ENCODE results near the gene PERP.

PERP gene

DNA sequence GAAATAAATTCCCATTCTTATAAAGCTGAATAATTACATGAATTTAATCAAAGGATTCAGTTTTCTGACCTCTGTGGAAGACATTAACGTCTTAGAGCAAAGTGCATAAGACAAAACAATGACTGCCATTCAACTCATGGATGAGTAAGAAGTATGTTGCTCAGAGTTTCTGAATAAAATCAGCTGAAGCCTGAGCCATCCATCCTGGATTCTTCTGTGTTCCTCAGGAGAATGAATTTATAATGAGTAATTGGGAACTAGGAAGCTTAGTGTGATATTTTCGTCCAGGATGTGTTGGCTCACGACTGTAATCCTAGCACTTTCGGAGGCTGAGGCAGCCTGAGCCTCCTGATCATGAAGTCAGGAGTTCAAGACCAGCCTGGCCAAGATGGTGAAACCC, 62.8 kb downstream of the PERP start:
- no peak for TF ChIP-seq POLR2AphosphoS5 (IDR thresholded peaks at IDR 0.05; ENCODE audit: low read depth, low read length)
- TF ChIP-seq, protein P1, sequence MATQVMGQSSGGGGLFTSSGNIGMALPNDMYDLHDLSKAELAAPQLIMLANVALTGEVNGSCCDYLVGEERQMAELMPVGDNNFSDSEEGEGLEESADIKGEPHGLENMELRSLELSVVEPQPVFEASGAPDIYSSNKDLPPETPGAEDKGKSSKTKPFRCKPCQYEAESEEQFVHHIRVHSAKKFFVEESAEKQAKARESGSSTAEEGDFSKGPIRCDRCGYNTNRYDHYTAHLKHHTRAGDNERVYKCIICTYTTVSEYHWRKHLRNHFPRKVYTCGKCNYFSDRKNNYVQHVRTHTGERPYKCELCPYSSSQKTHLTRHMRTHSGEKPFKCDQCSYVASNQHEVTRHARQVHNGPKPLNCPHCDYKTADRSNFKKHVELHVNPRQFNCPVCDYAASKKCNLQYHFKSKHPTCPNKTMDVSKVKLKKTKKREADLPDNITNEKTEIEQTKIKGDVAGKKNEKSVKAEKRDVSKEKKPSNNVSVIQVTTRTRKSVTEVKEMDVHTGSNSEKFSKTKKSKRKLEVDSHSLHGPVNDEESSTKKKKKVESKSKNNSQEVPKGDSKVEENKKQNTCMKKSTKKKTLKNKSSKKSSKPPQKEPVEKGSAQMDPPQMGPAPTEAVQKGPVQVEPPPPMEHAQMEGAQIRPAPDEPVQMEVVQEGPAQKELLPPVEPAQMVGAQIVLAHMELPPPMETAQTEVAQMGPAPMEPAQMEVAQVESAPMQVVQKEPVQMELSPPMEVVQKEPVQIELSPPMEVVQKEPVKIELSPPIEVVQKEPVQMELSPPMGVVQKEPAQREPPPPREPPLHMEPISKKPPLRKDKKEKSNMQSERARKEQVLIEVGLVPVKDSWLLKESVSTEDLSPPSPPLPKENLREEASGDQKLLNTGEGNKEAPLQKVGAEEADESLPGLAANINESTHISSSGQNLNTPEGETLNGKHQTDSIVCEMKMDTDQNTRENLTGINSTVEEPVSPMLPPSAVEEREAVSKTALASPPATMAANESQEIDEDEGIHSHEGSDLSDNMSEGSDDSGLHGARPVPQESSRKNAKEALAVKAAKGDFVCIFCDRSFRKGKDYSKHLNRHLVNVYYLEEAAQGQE (IDR thresholded peaks at IDR 0.05; ENCODE audit: insufficient read depth in 1 of 2, low read depth in 2 of 2, low read length in 2 of 2) = no peak
- no peak for TF ChIP-seq FOXP2 (optimal IDR thresholded peaks at IDR 0.05; ENCODE audit: borderline replicate concordance, extremely low read depth, extremely low read length, insufficient read depth)
- no peak for TF ChIP-seq TAF1 (IDR thresholded peaks at IDR 0.05; ENCODE audit: borderline replicate concordance, insufficient read depth, low read length)
- TF ChIP-seq SIN3A (IDR thresholded peaks at IDR 0.05; ENCODE audit: borderline replicate concordance, insufficient read depth, low read length) = no peak
